HG03575 (cell line): ENCODE results near the gene SBSN.

ENCODE experiments used
- ATAC-seq: cut with Tn5 transposase; IDR thresholded peaks from one replicate; pipeline ENCODE4 v1.9.1; 2021; ENCODE audit not compliant: unreplicated experiment, insufficient number of reproducible peaks, low FRiP score; ENCODE audit errors: extremely low read depth

Gene SBSN

GRCh38 chr19:35539314-35539713 is 11.2 kb upstream of the SBSN start:
- no peak for ATAC-seq

DNA sequence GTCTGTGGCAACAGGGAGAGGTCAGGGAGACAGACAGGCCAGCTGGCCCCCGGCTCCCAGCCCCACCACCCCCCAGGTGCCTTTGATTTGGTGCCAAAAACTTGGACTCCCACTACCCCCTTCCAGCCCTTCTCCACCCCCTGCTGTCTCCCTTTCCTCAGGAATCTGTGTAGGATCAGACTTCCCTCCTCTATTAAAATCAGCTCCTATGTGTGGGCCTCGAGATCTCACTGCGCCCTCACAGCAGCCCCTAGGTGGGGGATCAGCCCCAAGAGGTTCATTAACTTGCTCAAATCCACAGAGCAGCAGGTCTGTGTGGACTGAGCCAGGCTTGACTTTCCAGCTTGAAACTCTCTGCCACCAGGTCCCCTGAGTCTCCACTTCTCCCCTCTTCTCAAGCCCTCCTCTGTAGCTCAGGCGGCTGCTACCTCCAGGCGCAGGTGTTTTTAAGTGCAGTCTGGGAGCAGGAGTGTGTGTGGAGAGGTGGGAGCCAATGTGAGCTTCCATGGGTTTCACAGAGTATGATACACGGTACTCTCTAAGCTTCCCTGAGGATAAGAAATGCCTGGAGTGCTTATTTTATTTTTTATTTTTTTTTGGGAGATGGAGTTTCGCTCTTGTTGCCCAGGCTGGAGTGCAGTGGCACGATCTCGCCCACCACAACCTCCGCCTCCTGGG is 6.8 kb upstream of the SBSN start:
- no peak for ATAC-seq

DNA sequence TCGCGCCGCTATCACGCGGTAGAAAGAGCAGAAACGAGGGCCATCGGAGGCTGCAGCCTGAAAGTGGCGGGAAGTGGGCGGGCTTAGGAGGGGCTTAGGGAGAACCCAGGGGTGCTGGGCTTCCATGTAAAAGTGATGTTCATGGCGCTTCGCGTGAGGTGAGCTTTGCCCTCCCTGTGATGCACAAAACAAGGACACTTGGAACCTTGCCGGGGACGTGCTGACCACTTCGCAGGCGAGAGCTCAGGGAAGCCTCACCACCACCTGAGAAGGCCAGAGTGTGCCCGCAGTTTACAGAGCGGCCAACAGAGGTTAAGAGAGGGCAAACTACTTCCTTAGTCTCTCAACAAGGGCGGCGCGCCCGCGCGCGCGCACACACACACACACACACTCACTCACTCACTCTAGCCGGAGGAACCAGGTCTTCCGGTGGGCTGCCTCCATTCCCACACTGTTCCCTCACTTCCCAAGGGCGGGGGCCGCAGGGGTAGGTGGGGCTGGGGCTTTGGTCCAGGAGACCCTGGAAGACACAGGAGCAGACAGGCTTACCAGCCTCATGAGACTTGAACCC is 5.8 kb upstream of the SBSN start:
- no peak for ATAC-seq

DNA sequence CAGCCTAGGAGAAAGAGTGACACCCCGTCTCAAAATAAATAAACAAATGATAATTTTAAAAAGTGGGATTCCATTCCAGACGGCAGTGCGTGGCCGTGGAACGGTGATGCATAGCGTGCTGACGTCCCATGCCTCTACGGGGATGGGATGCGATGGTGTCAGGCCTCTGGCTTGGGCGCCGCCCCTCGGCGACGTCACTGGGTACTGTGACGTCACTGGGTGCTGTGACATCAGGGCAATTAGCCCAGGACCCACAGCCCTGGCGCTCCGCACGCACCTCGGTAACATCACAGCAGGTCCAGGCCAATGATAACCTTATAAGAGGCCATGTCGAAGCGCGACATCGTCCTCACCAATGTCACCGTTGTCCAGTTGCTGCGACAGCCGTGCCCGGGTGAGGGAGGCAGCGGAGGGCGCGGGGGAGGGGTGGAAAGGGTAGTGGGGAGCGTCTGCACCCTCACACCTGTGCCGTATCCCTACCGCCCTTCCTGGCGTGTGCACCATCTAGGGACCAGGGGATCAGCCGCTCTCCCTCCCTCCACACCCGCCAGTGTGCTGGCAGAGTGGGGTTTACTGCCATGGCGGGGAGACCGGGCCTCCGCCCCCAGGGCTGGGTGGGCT is 5.2 kb upstream of the SBSN start, which contains the start of gene GAPDHS:
Gene GAPDHS, plus strand, starts transcription at position 256 of the 621 bp plus-strand sequence. Its CDS starts 72 bp downstream, at position 328.
- ATAC-seq, result no peak

DNA sequence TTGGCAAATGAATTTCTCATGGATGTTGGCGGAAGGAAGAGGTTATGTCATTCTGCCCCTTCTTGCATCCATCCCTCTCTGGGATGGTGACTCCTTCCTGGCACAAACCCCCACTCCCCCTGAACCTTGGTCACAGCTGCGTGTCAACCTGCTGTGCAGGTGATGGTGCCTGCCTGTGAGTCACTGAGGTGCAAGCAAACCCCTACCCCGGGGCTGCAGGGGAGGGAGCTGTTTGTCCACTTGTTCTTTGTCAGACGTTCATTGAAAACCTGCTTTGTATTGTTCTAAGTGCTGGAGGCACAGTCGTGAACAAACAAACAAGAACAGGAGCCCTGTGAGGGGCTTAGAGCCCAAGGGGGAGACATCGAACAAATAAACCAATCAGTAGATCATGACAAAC is 3.2 kb upstream of the SBSN start:
- ATAC-seq, result no peak

DNA sequence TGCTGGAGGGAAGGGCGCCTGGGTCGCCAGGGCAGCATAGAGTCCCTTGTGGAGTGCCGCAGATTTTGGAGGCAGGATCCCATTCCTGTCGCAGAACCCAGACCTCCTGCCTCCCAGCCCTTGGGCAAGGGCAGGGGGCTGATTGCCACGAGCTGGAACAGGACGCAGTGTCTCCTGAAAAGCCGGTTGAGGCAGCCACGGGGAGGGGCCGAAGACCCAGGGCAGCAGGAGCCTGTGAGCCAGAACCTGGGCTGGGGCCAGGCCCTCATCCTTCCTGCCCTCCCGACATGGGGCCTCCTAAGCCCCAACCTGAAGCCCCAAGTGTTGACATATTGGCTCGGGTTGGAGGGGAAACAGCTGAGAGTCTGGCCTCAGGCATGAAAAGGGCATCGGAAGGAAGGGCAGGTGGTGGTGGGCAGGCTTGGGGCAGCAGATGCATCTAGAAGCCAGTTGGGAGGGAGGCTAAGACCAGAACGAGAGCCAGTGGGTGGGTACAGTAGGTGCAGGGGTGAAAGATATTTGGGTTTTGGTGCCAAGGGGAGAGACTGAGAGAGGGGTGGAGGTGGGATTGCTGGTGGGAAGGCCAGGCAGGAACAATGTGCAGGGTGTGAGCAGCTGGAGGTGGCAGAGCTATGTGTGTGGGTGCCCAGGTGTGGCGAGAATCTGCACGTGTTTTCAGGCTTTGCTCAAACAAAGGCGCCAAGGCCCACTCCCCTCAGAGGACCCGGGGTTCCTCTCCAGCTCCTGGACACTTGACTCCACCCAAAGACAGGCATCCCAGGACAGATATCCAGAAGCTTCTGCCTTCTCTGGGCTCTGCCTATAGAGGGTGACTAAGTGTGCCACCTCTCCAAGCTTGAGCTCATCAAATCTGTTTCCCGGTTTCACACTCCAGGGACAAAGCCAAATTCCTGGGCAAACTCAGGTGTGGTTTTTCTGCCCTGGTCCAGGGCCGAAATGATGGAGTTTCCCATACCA is 1.4 kb upstream of the SBSN start:
- no peak for ATAC-seq

DNA sequence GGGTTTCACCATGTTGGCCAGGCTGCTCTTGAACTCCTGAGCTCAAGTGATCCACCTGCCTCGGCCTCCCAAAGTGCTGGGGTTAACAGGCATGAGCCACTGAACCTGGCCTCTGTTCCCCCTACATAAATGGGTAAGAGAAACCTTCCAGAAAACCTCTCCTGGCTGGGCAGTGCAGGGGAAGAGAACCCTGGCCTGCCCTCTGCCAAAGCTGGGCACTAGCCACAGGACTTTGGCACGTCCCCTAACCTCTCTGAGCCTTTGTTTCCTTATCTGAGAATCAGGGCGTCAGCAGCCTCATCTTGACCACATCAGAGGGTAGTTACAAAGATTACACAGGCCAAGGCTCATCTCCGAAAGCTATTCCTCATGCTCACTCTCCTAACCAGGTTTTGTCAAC is 2.2 kb downstream of the SBSN start:
- ATAC-seq, result no peak

DNA sequence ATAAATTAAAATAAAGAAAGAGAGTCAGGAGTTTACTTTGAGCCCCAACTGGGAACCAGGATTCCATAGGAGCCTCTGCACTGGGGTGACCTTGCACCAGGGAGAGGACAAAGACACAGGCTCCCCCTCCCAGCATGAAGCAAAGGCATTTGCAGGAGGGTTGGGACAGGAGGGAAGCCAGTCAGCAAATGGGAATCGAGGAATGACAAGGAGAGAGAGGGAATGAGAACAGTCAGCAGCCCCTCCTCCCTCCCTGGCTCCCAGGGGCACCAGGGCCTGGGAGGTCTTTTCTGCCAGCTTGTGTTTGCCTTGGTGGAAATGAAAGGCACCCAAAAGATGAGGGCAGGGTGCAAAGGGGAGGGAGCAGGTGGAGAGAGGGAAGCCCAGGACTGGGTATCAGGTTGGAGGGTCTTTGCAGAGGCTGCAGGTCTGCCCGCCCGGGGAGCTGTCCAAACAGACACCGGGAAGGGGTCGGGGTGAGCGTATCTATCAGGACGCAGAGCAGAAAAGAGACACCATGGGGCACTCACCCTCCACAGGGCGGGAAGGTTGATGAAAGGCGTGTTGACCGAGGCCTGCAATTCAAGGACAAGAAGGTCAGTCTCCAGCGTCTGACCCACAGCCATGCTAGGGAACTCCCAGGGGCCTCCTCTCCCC is 3.8 kb downstream of the SBSN start:
- no peak for ATAC-seq

DNA sequence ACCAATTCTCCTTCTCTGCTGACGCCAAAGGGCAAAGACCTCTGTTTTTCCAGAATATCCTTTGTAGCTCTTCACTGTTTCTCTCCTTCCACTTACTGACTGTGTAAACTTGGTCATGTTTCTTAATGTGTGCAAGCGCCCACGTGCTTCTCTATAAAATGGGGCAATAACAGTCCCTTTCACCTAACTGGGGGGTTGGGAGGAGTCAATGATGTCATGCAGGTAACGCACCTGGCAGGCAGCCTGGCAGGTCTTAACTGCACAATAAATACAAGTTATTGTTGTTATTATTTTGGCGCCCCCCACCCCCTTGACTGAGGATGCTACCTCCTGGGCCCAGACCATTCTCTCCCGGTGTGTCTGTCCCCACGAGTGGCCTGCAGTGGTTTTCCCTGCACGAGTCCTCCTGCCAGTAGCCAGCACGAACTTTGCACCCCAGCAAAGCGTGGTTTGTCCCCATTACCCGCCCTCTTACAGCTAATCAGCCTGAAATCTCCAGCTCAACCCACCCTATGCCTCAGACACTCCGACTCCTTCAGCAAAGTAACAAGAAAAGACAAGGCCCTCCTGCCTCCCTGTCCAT is 5.3 kb downstream of the SBSN start:
- ATAC-seq, result no peak

GRCh38 chr19:35521124-35521743 is 6.9 kb downstream of the SBSN start:
- ATAC-seq, result no peak

- no peak for ATAC-seq
Measured at GRCh38 chr19:35519291-35519690, 8.8 kb downstream of the SBSN start.

DNA sequence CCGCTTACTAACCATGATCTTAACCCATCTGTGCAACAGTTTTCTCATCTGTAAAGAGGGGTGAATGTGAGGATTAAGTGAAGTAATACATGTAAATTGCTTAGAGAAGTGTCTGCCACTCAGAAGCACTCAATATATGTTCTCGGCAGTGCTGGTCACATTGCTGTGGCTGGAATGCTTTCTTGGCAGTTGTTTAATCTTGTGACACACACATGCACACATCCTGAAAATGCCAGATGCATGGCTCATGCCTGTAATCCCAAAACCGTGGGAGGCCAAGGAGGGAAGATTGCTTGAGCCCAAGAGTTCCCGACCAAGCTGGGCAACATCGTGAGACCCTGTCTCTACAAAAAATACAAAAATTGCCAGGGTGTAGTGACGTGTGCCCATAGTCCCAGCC is 9.8 kb downstream of the SBSN start:
- ATAC-seq, result no peak

GRCh38 chr19:35517342-35517741 is 10.8 kb downstream of the SBSN start:
- no peak for ATAC-seq

GRCh38 chr19:35516310-35516709 is 11.8 kb downstream of the SBSN start:
- no peak for ATAC-seq

GRCh38 chr19:35514282-35514809 is 13.8 kb downstream of the SBSN start:
- ATAC-seq, result no peak

- ATAC-seq, result no peak
Measured at GRCh38 chr19:35513628-35514281, 14.4 kb downstream of the SBSN start, which contains the start of gene DMKN. Gene DMKN (minus strand): TSS chr19:35513649. CDS start chr19:35513475, 174 bp downstream.

- no peak for ATAC-seq
Measured at GRCh38 chr19:35512831-35513627, 15.1 kb downstream of the SBSN start.
